Osteoblast (primary cell): ENCODE measurements around the gene MEGF9. TPM values are rescaled to one million over a fixed set of nuclear protein-coding genes. Genes with fewer than 3 reads are reported as not detected.

Source experiments
- DNase-seq: peaks from one replicate; pipeline ENCODE4 v3.0.0; 2011; ENCODE audit warnings: low spot score, mixed read lengths; ENCODE audit not compliant: insufficient read length; ENCODE audit errors: missing footprints
- H2AFZ ChIP-seq: 2 replicates; pipeline ENCODE4 v1.6.0; 2011; ENCODE audit warnings: mild to moderate bottlenecking, low read length
- H3K27ac ChIP-seq: 2 replicates; pipeline ENCODE4 v1.5.1; 2011; ENCODE audit warnings: mild to moderate bottlenecking, low read depth, low read length, moderate library complexity
- H3K27me3 ChIP-seq: 2 replicates; pipeline ENCODE4 v1.6.0; 2012; ENCODE audit warnings: mild to moderate bottlenecking, control low read depth, inconsistent platforms, low read length, moderate library complexity; ENCODE audit not compliant: insufficient read depth
- H3K36me3 ChIP-seq: 2 replicates; pipeline ENCODE4 v1.5.1; 2011; ENCODE audit warnings: mild to moderate bottlenecking, low read length, control low read depth, moderate library complexity; ENCODE audit not compliant: insufficient read depth
- H3K4me1 ChIP-seq: 2 replicates; pipeline ENCODE4 v1.5.1; 2011; ENCODE audit warnings: mild to moderate bottlenecking, low read length, control low read depth, moderate library complexity; ENCODE audit not compliant: insufficient read depth
- H3K4me2 ChIP-seq: 2 replicates; pipeline ENCODE4 v1.6.0; 2011; ENCODE audit warnings: mild to moderate bottlenecking, low read length; ENCODE audit not compliant: insufficient read depth
- H3K4me3 ChIP-seq: fragments of 200-600 bp; sonication (generic); 3 replicates; pipeline ENCODE4 v1.5.1; 2012; ENCODE audit warnings: mild to moderate bottlenecking, low read length, inconsistent platforms; ENCODE audit not compliant: insufficient read depth
- H3K79me2 ChIP-seq: 2 replicates; pipeline ENCODE4 v1.6.0; 2012; ENCODE audit warnings: mild to moderate bottlenecking, low read length, control low read depth, inconsistent platforms; ENCODE audit not compliant: insufficient read depth
- H3K9me3 ChIP-seq: 2 replicates; pipeline ENCODE4 v1.5.1; 2011; ENCODE audit warnings: low read depth, low read length, control low read depth
- H4K20me1 ChIP-seq: 2 replicates; pipeline ENCODE4 v1.6.0; 2012; ENCODE audit warnings: mild to moderate bottlenecking, low read length, control low read depth; ENCODE audit not compliant: insufficient read depth
- total RNA-seq: library from RNA; depleted of rRNA; stranded (reverse); fragments of >200 nt; gene quantifications from 2 replicates; pipeline ENCODE4 v1.2.3, GENCODE V29; 2012
- TF ChIP-seq, protein P1 (sequence below): IDR thresholded peaks from 2 replicates; pipeline ENCODE4 v1.5.1; 2011; ENCODE audit warnings: mild to moderate bottlenecking, low read depth, low read length, moderate library complexity; ENCODE audit errors: extremely low read depth

The MEGF9 gene
- total RNA-seq, 1 donor = 10.9 TPM

DNA sequence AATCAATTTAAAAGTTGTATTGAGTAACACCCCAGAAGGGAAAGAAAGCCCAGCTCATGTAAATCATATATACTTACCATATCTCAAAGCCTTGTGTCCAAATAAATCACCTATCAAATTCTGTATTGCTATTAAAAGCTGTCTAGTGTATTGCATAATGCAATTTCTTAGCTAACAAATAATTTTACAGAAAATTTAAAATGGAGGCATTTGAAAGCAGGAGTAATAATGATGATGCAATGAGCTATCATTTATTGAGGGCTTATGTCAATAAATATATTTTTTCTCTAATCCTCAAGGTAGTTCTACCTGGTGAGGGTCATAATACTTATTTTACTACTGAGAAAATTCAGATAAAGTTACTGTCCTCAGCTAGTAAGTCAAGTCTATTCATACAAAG is 91.5 kb downstream of the MEGF9 start:
- TF ChIP-seq, protein P1, sequence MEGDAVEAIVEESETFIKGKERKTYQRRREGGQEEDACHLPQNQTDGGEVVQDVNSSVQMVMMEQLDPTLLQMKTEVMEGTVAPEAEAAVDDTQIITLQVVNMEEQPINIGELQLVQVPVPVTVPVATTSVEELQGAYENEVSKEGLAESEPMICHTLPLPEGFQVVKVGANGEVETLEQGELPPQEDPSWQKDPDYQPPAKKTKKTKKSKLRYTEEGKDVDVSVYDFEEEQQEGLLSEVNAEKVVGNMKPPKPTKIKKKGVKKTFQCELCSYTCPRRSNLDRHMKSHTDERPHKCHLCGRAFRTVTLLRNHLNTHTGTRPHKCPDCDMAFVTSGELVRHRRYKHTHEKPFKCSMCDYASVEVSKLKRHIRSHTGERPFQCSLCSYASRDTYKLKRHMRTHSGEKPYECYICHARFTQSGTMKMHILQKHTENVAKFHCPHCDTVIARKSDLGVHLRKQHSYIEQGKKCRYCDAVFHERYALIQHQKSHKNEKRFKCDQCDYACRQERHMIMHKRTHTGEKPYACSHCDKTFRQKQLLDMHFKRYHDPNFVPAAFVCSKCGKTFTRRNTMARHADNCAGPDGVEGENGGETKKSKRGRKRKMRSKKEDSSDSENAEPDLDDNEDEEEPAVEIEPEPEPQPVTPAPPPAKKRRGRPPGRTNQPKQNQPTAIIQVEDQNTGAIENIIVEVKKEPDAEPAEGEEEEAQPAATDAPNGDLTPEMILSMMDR = no peak

GRCh38 chr9:120621941-120622340 is 92.3 kb downstream of the MEGF9 start:
- Histone ChIP-seq H3K4me2 (no peak overlapping the region), H3K4me3 (no peak overlapping the region), H3K4me1 (peaks cover 16% of the 10 kb centered on the region), H3K27me3 (no peaks in the 10 kb centered on the region), H3K36me3 (no peaks in the 10 kb centered on the region), H3K27ac (no peak overlapping the region), H3K79me2 (no peaks in the 10 kb centered on the region), H4K20me1 (no peaks in the 10 kb centered on the region), H3K9me3 (no peaks in the 10 kb centered on the region), H2AFZ (no peak overlapping the region)
- DNase-seq = no peak
- TF ChIP-seq, protein P1 = no peak

More for the DNA sequence above, 91.5 kb downstream of the MEGF9 start:
- no peaks in the 10 kb centered on the region for H3K9me3 ChIP-seq
- H3K4me1 ChIP-seq = peaks cover 7% of the 10 kb centered on the region
- H3K27ac ChIP-seq = no peak overlapping the region
- no peak overlapping the region for H2AFZ ChIP-seq
- H3K4me3 ChIP-seq = no peak overlapping the region
- no peaks in the 10 kb centered on the region for H3K27me3 ChIP-seq
- no peaks in the 10 kb centered on the region for H4K20me1 ChIP-seq
- no peak overlapping the region for H3K4me2 ChIP-seq
- DNase-seq = no peak
- no peaks in the 10 kb centered on the region for H3K79me2 ChIP-seq
- H3K36me3 ChIP-seq = no peaks in the 10 kb centered on the region

GRCh38 chr9:120619751-120620655 is 94.3 kb downstream of the MEGF9 start:
- H3K4me2 ChIP-seq = peak overlapping the region; percentile 11

More at GRCh38 chr9:120619751-120620655, 94.3 kb downstream of the MEGF9 start:
- Histone ChIP-seq H3K36me3 (no peaks in the 10 kb centered on the region), H2AFZ (peak overlapping the region; percentile 7), H3K4me3 (no peak overlapping the region), H3K79me2 (no peaks in the 10 kb centered on the region), H3K27me3 (no peaks in the 10 kb centered on the region), H3K4me1 (peaks cover 17% of the 10 kb centered on the region), H3K27ac (no peak overlapping the region), H4K20me1 (no peaks in the 10 kb centered on the region), H3K9me3 (no peaks in the 10 kb centered on the region)
- DNase-seq = peak; percentile 87
- TF ChIP-seq, protein P1 = peak; percentile 85
